ENCODE measurements around the gene CFAP73.
"Not testable (repeated sequence)": the region's sequence is repeated elsewhere in the genome, so short reads cannot be mapped to it uniquely, and the experiment has no call there.

CFAP73 gene

GRCh38 chr12:113113397-113113796 lies 36.1 kb upstream of the CFAP73 start:
- Histone ChIP-seq H3K27me3 (ENCODE audit: low read depth) (no peaks in the 10 kb centered on the region), H3K36me3 (replicated peaks) (no peaks in the 10 kb centered on the region), H3K4me1 (no peaks in the 10 kb centered on the region), H3K9me3 (no peaks in the 10 kb centered on the region), H3K4me3 (no peak overlapping the region)
- no peak for DNase-seq (ENCODE audit: low spot score in 2 of 2)
- in situ Hi-C loops (cut with MboI; ENCODE audit: low sequenced_read_pairs), result no loop called here

GRCh38 chr12:113114447-113115178 lies 34.9 kb upstream of the CFAP73 start:
- H3K9me3 ChIP-seq, result no peaks in the 10 kb centered on the region
- in situ Hi-C loops (cut with MboI; ENCODE audit: low sequenced_read_pairs), result no loop called here
- no peaks in the 10 kb centered on the region for H3K27me3 ChIP-seq (ENCODE audit: low read depth)
- H3K4me1 ChIP-seq, result no peaks in the 10 kb centered on the region
- H3K36me3 ChIP-seq (replicated peaks), result no peaks in the 10 kb centered on the region
- no peak for DNase-seq (ENCODE audit: low spot score in 2 of 2)
- no peak overlapping the region for H3K4me3 ChIP-seq

DNA sequence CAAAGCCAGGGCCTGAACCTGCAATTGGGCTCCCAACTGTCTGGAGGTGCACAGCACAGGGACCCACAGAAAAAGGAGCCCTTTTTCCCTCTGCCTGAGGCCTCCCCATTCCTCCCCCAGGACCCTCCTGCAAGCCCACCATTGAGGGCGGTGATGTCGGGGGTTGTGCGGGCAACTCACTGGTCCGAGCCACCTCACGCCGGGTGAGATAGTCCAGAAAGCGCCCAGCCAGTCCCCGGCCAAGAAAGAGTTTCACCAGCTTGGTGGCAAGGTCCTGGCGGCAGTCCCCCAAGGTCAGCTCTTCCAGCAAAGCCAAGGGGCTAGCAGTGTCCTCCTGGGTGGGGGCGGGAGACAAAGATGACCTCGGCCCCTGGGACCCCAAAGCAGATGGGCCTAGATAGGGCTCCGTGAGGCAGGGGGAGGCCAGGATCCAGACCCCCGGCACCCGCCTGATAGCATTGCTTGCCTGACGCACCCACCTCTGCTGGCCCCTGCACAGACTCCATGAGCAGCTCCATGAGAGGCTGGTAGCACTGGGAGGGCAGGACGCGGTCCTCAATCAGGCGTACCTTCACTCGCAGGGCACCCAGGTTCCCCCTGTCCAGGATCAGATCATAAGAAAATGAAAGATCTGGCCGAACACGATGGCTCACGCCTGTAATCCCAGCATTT lies 33.9 kb upstream of the CFAP73 start:
- Histone ChIP-seq H3K27me3 (ENCODE audit: low read depth) (no peaks in the 10 kb centered on the region), H3K4me3 (no peak overlapping the region), H3K36me3 (replicated peaks) (no peaks in the 10 kb centered on the region), H3K4me1 (no peaks in the 10 kb centered on the region), H3K9me3 (no peaks in the 10 kb centered on the region)
- in situ Hi-C loops (cut with MboI; ENCODE audit: low sequenced_read_pairs), result no loop called here
- no peak for DNase-seq (ENCODE audit: low spot score in 2 of 2)

DNA sequence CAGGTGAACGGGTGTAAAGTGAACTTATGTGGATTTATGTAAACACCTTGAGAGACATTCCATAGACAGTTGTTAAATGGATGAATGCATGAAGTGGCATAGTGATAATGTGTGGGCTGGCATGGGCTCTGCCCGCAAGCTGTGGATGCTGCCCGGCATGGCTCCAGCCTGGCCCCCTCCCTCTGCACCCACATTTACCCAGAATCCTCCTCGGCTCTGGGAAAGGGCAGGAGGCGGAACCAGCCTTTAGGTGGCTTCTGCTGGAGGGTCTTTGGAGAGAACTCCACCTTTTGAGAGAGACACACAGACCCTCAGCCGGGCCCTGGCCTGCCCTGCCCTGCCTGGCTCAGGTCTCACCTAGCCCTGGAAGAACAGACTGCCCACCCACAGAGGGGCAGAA lies 32.6 kb upstream of the CFAP73 start:
- in situ Hi-C loops (cut with MboI; ENCODE audit: low sequenced_read_pairs), result no loop called here
- Histone ChIP-seq H3K36me3 (replicated peaks) (no peaks in the 10 kb centered on the region), H3K9me3 (no peaks in the 10 kb centered on the region), H3K4me3 (no peak overlapping the region), H3K27me3 (ENCODE audit: low read depth) (no peaks in the 10 kb centered on the region), H3K4me1 (no peaks in the 10 kb centered on the region)
- no peak for DNase-seq (ENCODE audit: low spot score in 2 of 2)

DNA sequence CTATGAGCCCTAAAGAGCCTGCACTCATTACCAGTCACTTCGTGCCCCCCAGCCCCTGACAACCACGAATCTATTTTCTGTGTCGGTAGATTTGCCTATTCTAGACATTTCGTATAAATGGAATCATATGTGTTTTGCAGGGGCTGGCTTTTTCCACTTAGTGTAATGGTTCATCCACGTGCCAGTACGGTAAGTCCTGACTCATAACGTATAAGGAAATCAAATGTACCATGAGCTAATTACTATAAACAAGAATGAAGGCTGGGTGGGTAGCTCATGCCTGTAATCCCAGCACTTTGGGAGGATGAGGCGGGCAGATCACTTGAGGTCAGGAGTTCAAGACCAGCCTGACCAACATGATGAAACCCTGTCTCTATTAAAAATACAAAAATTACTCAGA lies 31.8 kb upstream of the CFAP73 start:
- H3K4me1 ChIP-seq; H3K27me3 ChIP-seq (ENCODE audit: low read depth); H3K36me3 ChIP-seq (replicated peaks); H3K4me3 ChIP-seq; H3K9me3 ChIP-seq; DNase-seq (ENCODE audit: low spot score in 2 of 2); in situ Hi-C loops (cut with MboI; ENCODE audit: low sequenced_read_pairs): not testable (repeated sequence)

DNA sequence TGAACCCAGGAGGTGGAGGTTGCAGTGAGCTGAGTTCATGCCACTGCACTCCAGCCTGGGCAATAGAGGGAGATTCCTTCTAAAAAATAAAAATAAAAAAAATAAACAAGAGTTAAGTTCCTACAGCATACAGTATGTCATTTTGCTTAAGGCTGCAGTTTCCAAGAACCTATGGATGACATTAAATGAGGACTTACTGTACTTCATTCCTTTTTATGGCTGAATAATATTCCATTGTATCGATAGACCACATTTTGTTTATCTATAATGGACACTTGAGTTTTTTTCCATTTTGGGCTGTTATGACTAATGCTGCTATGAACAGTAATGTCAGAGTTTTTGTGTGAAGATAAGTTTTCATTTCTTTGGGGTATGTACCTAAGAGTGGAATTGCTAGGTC lies 31.4 kb upstream of the CFAP73 start:
- in situ Hi-C loops (cut with MboI; ENCODE audit: low sequenced_read_pairs), result no loop called here
- H3K4me1 ChIP-seq, result no peaks in the 10 kb centered on the region
- H3K36me3 ChIP-seq (replicated peaks), result no peaks in the 10 kb centered on the region
- H3K9me3 ChIP-seq, result no peaks in the 10 kb centered on the region
- no peak overlapping the region for H3K4me3 ChIP-seq
- no peak for DNase-seq (ENCODE audit: low spot score in 2 of 2)
- H3K27me3 ChIP-seq (ENCODE audit: low read depth), result no peaks in the 10 kb centered on the region

DNA sequence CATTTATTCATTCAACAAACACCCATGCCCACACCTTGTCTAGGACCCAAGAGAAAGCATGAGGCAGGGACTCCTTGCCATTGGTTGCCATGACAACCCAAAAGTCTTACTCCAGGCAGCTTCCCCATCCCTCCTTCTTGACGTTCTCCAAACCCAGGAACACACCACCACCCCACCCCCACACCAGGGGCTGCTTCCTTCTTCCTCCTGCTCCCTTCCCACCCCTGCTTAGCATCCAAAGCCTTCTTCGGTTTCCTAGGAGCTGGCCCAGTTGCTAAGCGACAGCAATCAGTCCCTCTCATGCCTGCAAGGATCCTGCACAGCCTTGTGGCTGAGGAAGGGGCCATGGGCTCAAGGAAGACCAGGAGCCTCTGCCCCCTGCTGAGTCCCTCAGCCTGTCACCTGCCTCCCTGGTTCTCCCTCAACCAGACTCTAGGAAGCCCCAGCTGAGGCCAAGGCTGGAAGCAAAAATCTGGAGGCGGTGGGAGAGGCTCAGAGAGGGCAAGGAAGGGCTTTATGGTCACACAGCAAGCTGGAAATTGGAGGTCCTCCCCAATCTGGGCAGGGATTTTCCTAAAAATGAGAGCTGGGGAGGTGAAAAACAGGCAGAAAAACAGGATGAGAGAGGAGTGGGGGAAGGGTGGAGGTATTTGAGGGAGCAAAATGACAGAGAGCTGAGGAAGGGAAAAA lies 29.4 kb upstream of the CFAP73 start:
- no peaks in the 10 kb centered on the region for H3K9me3 ChIP-seq
- DNase-seq (ENCODE audit: low spot score in 2 of 2), result no peak
- in situ Hi-C loops (cut with MboI; ENCODE audit: low sequenced_read_pairs), result no loop called here
- no peaks in the 10 kb centered on the region for H3K27me3 ChIP-seq (ENCODE audit: low read depth)
- H3K4me1 ChIP-seq, result no peaks in the 10 kb centered on the region
- no peak overlapping the region for H3K4me3 ChIP-seq
- H3K36me3 ChIP-seq (replicated peaks), result no peaks in the 10 kb centered on the region

GRCh38 chr12:113120670-113121370 lies 28.7 kb upstream of the CFAP73 start:
- Histone ChIP-seq H3K4me3 (no peak overlapping the region), H3K27me3 (ENCODE audit: low read depth) (no peaks in the 10 kb centered on the region; the same call in 1 of the 2 replicates), H3K4me1 (no peaks in the 10 kb centered on the region), H3K36me3 (replicated peaks) (no peaks in the 10 kb centered on the region), H3K9me3 (no peaks in the 10 kb centered on the region)
- in situ Hi-C loops (cut with MboI; ENCODE audit: low sequenced_read_pairs), result no loop called here
- DNase-seq (ENCODE audit: low spot score in 2 of 2), result no peak

DNA sequence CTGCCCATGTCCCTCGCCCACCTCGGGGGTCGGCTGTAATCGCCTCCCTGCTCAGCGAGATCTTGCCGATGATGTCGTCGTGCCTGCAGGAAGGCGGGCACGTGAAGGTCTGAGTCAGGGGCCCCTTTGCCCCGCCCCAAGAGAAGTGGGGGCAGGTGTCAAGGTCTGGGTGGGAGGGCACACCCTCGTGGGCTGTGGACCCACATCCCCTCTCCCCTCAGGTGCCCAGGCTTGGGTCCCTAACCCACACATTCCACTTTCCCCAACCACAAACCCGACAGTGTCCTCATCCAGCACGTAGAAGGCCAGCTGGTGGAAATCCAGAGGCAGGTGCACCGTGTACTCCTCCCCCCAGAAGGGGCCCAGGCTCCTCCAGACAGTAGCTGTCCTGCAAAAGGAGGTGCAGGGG lies 21.7 kb upstream of the CFAP73 start:
- no peak for DNase-seq (ENCODE audit: low spot score in 2 of 2)

DNA sequence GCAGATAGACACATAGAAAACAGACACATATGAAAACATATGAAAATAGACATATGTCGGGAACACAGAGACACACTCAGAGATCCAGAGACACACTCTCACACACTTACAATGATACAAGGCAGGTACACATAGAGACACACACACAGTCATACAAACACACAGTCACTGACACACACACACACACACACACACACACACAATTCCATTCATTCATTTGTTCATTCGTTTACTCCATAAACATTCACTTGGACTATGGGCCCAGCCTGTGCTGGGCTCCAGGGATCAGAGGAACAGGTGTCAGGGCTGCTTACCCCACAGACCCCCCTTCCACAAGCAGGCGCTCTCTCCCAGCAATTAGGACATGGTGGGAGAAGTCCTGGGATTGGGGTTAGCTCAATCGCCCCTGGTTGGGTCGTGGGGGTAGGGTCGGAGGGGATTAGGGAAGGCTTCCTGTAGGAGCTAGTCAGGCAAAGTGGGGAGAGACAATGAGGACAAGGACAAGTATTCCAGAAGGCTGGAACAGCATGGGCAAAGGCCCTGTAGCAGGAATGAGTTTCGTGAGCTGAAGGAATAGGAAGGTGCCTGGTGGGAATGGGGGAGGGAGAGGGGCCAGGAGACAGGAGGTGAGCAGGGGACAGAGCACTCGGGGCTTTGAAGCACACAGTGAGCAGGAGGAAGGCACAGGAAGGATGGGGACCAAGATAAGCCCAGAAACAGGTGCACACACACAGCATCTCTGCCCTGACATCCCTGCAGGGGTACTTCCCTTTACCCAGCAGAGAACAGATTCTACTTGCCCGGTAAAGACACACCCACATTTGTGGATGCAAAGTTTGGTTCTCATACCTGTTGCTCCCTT lies 20.5 kb upstream of the CFAP73 start:
- H3K4me3 ChIP-seq, result no peak overlapping the region
- in situ Hi-C loops (cut with MboI; ENCODE audit: low sequenced_read_pairs), result no loop called here
- H3K9me3 ChIP-seq, result no peaks in the 10 kb centered on the region
- DNase-seq (ENCODE audit: low spot score in 2 of 2), result no peak
- no peaks in the 10 kb centered on the region for H3K4me1 ChIP-seq
- no peaks in the 10 kb centered on the region for H3K36me3 ChIP-seq (replicated peaks)
- no peaks in the 10 kb centered on the region; the same call in 1 of the 2 replicates for H3K27me3 ChIP-seq (ENCODE audit: low read depth)

More for the DNA sequence above, 21.7 kb upstream of the CFAP73 start:
- no peaks in the 10 kb centered on the region; the same call in 1 of the 2 replicates for H3K27me3 ChIP-seq (ENCODE audit: low read depth)
- no peaks in the 10 kb centered on the region for H3K9me3 ChIP-seq
- in situ Hi-C loops (cut with MboI; ENCODE audit: low sequenced_read_pairs), result no loop called here
- no peak overlapping the region for H3K4me3 ChIP-seq
- H3K36me3 ChIP-seq (replicated peaks), result no peaks in the 10 kb centered on the region
- H3K4me1 ChIP-seq, result no peaks in the 10 kb centered on the region

- no peaks in the 10 kb centered on the region for H3K4me1 ChIP-seq
- no peaks in the 10 kb centered on the region for H3K36me3 ChIP-seq (replicated peaks)
- in situ Hi-C loops (cut with MboI; ENCODE audit: low sequenced_read_pairs), result no loop called here
- no peak for DNase-seq (ENCODE audit: low spot score in 2 of 2)
- H3K9me3 ChIP-seq, result no peaks in the 10 kb centered on the region
- no peaks in the 10 kb centered on the region; the same call in 1 of the 2 replicates for H3K27me3 ChIP-seq (ENCODE audit: low read depth)
- H3K4me3 ChIP-seq, result no peak overlapping the region
Measured at GRCh38 chr12:113129664-113130456, 19.7 kb upstream of the CFAP73 start.

DNA sequence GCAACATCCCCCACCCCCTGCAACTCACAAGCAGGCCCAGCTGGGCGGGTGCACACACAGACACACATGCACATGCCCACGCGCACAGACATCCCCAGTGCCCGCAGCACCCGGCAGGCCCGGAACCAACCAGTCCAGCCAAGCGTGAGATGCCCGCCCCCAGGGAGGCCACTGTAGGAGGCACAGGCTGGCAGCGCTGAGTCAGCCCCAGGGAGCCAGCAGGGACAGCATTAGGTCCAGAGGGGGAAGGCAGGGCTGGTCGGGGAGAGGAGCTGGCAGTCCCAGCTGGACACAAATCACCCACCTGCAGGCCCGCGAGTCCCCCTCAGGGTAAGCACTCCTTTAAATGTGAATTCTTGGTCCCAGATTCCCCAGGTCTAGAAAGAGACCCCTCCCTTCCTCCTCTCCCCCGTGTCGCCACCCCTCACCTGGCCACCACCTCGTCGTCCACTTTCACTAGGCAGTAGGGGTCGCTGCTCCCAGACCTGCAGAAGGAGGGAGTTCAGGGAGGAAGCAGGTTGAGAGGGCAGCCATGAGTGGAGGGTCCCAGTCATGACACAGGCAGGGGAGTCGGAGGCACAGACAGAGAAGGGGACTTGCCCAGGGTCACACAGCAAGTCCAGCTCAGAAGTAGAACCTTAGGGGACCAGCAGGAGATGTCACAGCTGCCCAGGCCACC lies 18.9 kb upstream of the CFAP73 start:
- in situ Hi-C loops (cut with MboI; ENCODE audit: low sequenced_read_pairs), result no loop called here
- Histone ChIP-seq H3K9me3 (no peaks in the 10 kb centered on the region), H3K36me3 (replicated peaks) (no peaks in the 10 kb centered on the region), H3K4me1 (no peaks in the 10 kb centered on the region), H3K27me3 (ENCODE audit: low read depth) (no peaks in the 10 kb centered on the region; the same call in 1 of the 2 replicates), H3K4me3 (no peak overlapping the region)
- DNase-seq (ENCODE audit: low spot score in 2 of 2), result peak in 1 of 2 experiments; percentile 45
